Endodermal cell (in vitro differentiated cells): Measurements from ENCODE around the gene TXN2. TPM values are rescaled to one million over a fixed set of nuclear protein-coding genes. Genes with fewer than 3 reads are reported as not detected.

Source experiments
- DNase-seq: peaks from one replicate; pipeline ENCODE4 v3.0.0-alpha.2; 2017
- H3K27ac ChIP-seq: 2 replicates; pipeline ENCODE4 v1.5.1; 2013; ENCODE audit warnings: mild to moderate bottlenecking, low read depth, low read length, moderate library complexity
- H3K27me3 ChIP-seq: 2 replicates; pipeline ENCODE4 v1.6.1; 2013; ENCODE audit warnings: mild to moderate bottlenecking, low read length, moderate library complexity; ENCODE audit not compliant: insufficient read depth, control insufficient read depth, poor library complexity, severe bottlenecking
- H3K36me3 ChIP-seq: 2 replicates; pipeline ENCODE4 v1.7.0; 2013; ENCODE audit warnings: mild to moderate bottlenecking, low read length, moderate library complexity; ENCODE audit not compliant: control insufficient read depth, insufficient read depth
- H3K4me1 ChIP-seq: one replicate; pipeline ENCODE4 v1.7.0; 2013; ENCODE audit warnings: low read length; ENCODE audit not compliant: control insufficient read depth, insufficient read depth
- H3K4me3 ChIP-seq: 2 replicates; pipeline ENCODE4 v1.5.1; 2013; ENCODE audit warnings: mild to moderate bottlenecking, low read length, moderate library complexity
- H3K9ac ChIP-seq: 2 replicates; pipeline ENCODE4 v1.6.1; 2013; ENCODE audit warnings: mild to moderate bottlenecking, low read length, moderate library complexity; ENCODE audit not compliant: poor library complexity, severe bottlenecking; ENCODE audit errors: extremely low read depth
- H3K9me3 ChIP-seq: 2 replicates; pipeline ENCODE4 v1.6.1; 2013; ENCODE audit warnings: mild to moderate bottlenecking, low read length, moderate library complexity; ENCODE audit not compliant: control insufficient read depth
- H3K27ac Mint-ChIP-seq: 2 replicates; pipeline ENCODE4 v1.8.0; 2020; ENCODE audit warnings: mixed read lengths
- H3K27me3 Mint-ChIP-seq: 2 replicates; pipeline ENCODE4 v1.8.0; 2021; ENCODE audit warnings: mild to moderate bottlenecking, mixed read lengths; ENCODE audit not compliant: insufficient read depth
- H3K36me3 Mint-ChIP-seq: 2 replicates; pipeline ENCODE4 v1.8.0; 2020; ENCODE audit warnings: low read depth, mixed read lengths
- H3K4me1 Mint-ChIP-seq: 2 replicates; pipeline ENCODE4 v1.8.0; 2020; ENCODE audit warnings: mixed read lengths
- H3K4me3 Mint-ChIP-seq: 2 replicates; pipeline ENCODE4 v1.8.0; 2020; ENCODE audit warnings: mild to moderate bottlenecking, moderate library complexity, mixed read lengths
- H3K9me3 Mint-ChIP-seq: 2 replicates; pipeline ENCODE4 v1.8.0; 2020; ENCODE audit warnings: mild to moderate bottlenecking, mixed read lengths
- WGBS, 2 experiments: methylation state at CpG; one replicate each; pipeline versions ENCODE4 v1.1.5 to v1.1.7; 2013; ENCODE audit warnings: missing lambda C conversion rate in 2 of 2, mixed read lengths in 1 of 2; ENCODE audit not compliant: insufficient coverage in 1 of 2, insufficient read length in 1 of 2; 5-methylcytosine and 5-hydroxymethylcytosine counted together
- total RNA-seq, 2 donors: library from RNA; stranded (reverse); fragmentation: NEBNext Ultra II Directional in 1 of 2; extraction: Animal tissue kit (Norgen Biotek cat#: 25700) in 1 of 2; gene quantifications; 2 replicates in 1 of 2; 3 replicates in 1 of 2; pipeline ENCODE4 v1.2.1, GENCODE V29; 2021
- TF ChIP-seq, protein P1 (sequence below): fragments of 200-600 bp; sonication (generic); conservative IDR thresholded peaks from 2 replicates; pipeline ENCODE4 v1.5.0; 2021; ENCODE audit warnings: antibody characterized with exemption, mild to moderate bottlenecking

TXN2 gene
- total RNA-seq, 2 donors from 2014 or later: 52.9 to 53.9 TPM

DNA sequence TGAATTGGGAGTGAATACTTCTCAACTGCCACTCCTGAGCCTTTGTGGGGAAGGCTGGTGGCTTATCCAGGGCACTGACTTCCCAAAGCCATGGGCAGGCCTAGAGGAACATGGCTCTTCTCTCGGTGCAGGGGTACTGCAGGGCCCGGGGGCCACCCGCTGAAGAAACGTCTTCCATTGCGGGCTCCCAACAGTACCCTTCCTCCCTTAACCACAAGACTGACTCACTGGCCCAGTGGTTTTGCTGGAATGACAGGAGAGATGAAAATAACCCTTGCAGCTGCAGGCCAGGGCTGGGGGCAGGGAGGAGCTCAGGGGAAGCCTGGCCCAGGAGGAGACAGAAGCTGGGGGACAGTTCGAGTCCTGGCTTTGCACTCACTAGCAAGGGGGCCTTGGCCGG is 13.5 kb downstream of the TXN2 start:
- H3K27ac ChIP-seq: no peak overlapping the region
- Mint-ChIP-seq H3K36me3 (peaks cover 3% of the 10 kb centered on the region), H3K27ac (no peak overlapping the region), H3K4me3 (no peak overlapping the region), H3K27me3 (no peaks in the 10 kb centered on the region), H3K4me1 (peaks cover 4% of the 10 kb centered on the region), H3K9me3 (no peaks in the 10 kb centered on the region)
- H3K9ac ChIP-seq: no peak overlapping the region
- H3K4me3 ChIP-seq: no peak overlapping the region
- no peaks in the 10 kb centered on the region for H3K4me1 ChIP-seq
- peaks cover 8% of the 10 kb centered on the region for H3K36me3 ChIP-seq
- no peak for DNase-seq
- TF ChIP-seq, protein P1, sequence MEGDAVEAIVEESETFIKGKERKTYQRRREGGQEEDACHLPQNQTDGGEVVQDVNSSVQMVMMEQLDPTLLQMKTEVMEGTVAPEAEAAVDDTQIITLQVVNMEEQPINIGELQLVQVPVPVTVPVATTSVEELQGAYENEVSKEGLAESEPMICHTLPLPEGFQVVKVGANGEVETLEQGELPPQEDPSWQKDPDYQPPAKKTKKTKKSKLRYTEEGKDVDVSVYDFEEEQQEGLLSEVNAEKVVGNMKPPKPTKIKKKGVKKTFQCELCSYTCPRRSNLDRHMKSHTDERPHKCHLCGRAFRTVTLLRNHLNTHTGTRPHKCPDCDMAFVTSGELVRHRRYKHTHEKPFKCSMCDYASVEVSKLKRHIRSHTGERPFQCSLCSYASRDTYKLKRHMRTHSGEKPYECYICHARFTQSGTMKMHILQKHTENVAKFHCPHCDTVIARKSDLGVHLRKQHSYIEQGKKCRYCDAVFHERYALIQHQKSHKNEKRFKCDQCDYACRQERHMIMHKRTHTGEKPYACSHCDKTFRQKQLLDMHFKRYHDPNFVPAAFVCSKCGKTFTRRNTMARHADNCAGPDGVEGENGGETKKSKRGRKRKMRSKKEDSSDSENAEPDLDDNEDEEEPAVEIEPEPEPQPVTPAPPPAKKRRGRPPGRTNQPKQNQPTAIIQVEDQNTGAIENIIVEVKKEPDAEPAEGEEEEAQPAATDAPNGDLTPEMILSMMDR: no peak
- no peaks in the 10 kb centered on the region for H3K9me3 ChIP-seq
- no peaks in the 10 kb centered on the region for H3K27me3 ChIP-seq
- WGBS, 2 experiments: 93% methylated on average over 7 of the region's 7 CpGs; no CpG with 5 or more reads in 1 of the 2 experiments

DNA sequence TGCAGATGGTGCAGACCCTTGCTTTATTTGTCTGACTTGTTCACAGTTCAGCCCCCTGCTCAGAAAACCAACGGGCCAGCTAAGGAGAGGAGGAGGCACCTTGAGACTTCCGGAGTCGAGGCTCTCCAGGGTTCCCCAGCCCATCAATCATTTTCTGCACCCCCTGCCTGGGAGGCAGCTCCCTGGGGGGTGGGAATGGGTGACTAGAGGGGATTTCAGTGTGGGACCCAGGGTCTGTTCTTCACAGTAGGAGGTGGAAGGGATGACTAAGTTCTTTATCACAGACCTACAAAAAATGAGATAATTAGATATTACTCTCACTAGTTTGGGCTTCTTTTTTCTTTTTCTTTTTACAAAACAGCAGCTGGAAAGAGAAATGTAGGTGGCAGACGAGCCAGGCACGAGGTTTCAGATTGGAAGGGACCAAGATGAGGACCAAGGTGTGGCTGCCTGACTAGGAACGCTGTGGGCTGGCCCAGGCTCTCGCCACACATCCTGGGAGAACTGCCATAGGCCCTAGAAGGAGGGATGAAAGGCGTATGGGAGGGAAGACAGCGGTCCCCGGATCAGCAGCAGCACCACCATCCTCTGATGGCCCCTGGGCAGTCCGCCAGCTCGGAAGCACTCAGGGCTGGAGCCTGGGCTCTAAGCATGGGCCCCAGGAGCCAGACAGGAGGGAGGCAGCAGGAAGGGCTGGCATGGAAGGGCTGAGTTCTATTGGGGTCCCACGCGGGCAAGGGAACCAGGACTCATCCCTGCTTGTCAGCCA is 14.2 kb downstream of the TXN2 start:
- TF ChIP-seq, protein P1: no peak
- peaks cover 7% of the 10 kb centered on the region for H3K4me1 Mint-ChIP-seq
- 86 to 96% methylated on average over 4 to 14 of the region's 14 CpGs for WGBS, 2 experiments
- peaks cover 4% of the 10 kb centered on the region for H3K36me3 ChIP-seq
- no peak overlapping the region for H3K27ac ChIP-seq
- H3K9me3 Mint-ChIP-seq: no peaks in the 10 kb centered on the region
- H3K36me3 Mint-ChIP-seq: peaks cover 3% of the 10 kb centered on the region
- H3K9ac ChIP-seq: no peak overlapping the region
- H3K4me3 Mint-ChIP-seq: no peak overlapping the region
- no peaks in the 10 kb centered on the region for H3K27me3 ChIP-seq
- H3K27ac Mint-ChIP-seq: peak overlapping the region; percentile 30
- no peak for DNase-seq
- no peak overlapping the region for H3K4me3 ChIP-seq
- H3K27me3 Mint-ChIP-seq: no peaks in the 10 kb centered on the region
- no peaks in the 10 kb centered on the region for H3K9me3 ChIP-seq
- H3K4me1 ChIP-seq: peaks cover 3% of the 10 kb centered on the region

DNA sequence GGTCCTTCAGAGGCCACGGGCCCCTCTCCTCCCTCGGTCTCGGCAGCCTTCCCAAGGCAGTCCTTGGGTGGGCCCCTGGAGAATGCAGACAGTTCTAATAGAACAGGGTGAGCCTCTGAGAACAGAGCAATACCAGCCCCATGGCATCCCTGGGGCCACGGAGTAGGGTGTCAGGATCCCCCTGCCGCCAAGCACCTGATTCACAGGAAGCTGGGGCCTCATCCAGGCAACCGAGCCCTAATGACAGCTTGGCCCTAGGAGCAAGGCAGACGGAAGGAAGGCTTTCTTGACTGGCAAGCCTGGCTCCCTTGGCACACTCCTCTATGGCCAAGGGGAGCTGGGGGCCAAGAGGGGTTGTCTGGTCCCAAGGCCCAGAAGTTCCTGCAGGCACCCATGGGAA is 15.2 kb downstream of the TXN2 start:
- no peak for DNase-seq
- H3K4me3 Mint-ChIP-seq: no peak overlapping the region
- Histone ChIP-seq H3K27ac (no peak overlapping the region), H3K9me3 (no peaks in the 10 kb centered on the region), H3K9ac (no peak overlapping the region), H3K4me3 (no peak overlapping the region), H3K27me3 (no peaks in the 10 kb centered on the region), H3K36me3 (peaks cover 4% of the 10 kb centered on the region), H3K4me1 (peaks cover 9% of the 10 kb centered on the region)
- peaks cover 12% of the 10 kb centered on the region for H3K4me1 Mint-ChIP-seq
- H3K9me3 Mint-ChIP-seq: no peaks in the 10 kb centered on the region
- 92 to 100% methylated on average over 4 to 7 of the region's 7 CpGs for WGBS, 2 experiments
- TF ChIP-seq, protein P1: no peak
- H3K27ac Mint-ChIP-seq: peak overlapping the region; percentile 26
- no peaks in the 10 kb centered on the region for H3K27me3 Mint-ChIP-seq
- peaks cover 3% of the 10 kb centered on the region for H3K36me3 Mint-ChIP-seq
